Endodermal cell (in vitro differentiated cells): Measurements from ENCODE around the gene LSP1. TPM values are rescaled to one million over a fixed set of nuclear protein-coding genes. Genes with fewer than 3 reads are reported as not detected.

ENCODE experiments used
- DNase-seq: peaks from one replicate; pipeline ENCODE4 v3.0.0-alpha.2; 2017
- H3K27ac ChIP-seq: 2 replicates; pipeline ENCODE4 v1.5.1; 2013; ENCODE audit warnings: mild to moderate bottlenecking, low read depth, low read length, moderate library complexity
- H3K27me3 ChIP-seq: 2 replicates; pipeline ENCODE4 v1.6.1; 2013; ENCODE audit warnings: mild to moderate bottlenecking, low read length, moderate library complexity; ENCODE audit not compliant: insufficient read depth, control insufficient read depth, poor library complexity, severe bottlenecking
- H3K36me3 ChIP-seq: 2 replicates; pipeline ENCODE4 v1.7.0; 2013; ENCODE audit warnings: mild to moderate bottlenecking, low read length, moderate library complexity; ENCODE audit not compliant: control insufficient read depth, insufficient read depth
- H3K4me1 ChIP-seq: one replicate; pipeline ENCODE4 v1.7.0; 2013; ENCODE audit warnings: low read length; ENCODE audit not compliant: control insufficient read depth, insufficient read depth
- H3K4me3 ChIP-seq: 2 replicates; pipeline ENCODE4 v1.5.1; 2013; ENCODE audit warnings: mild to moderate bottlenecking, low read length, moderate library complexity
- H3K9ac ChIP-seq: 2 replicates; pipeline ENCODE4 v1.6.1; 2013; ENCODE audit warnings: mild to moderate bottlenecking, low read length, moderate library complexity; ENCODE audit not compliant: poor library complexity, severe bottlenecking; ENCODE audit errors: extremely low read depth
- H3K9me3 ChIP-seq: 2 replicates; pipeline ENCODE4 v1.6.1; 2013; ENCODE audit warnings: mild to moderate bottlenecking, low read length, moderate library complexity; ENCODE audit not compliant: control insufficient read depth
- H3K27ac Mint-ChIP-seq: 2 replicates; pipeline ENCODE4 v1.8.0; 2020; ENCODE audit warnings: mixed read lengths
- H3K27me3 Mint-ChIP-seq: 2 replicates; pipeline ENCODE4 v1.8.0; 2021; ENCODE audit warnings: mild to moderate bottlenecking, mixed read lengths; ENCODE audit not compliant: insufficient read depth
- H3K36me3 Mint-ChIP-seq: 2 replicates; pipeline ENCODE4 v1.8.0; 2020; ENCODE audit warnings: low read depth, mixed read lengths
- H3K4me1 Mint-ChIP-seq: 2 replicates; pipeline ENCODE4 v1.8.0; 2020; ENCODE audit warnings: mixed read lengths
- H3K4me3 Mint-ChIP-seq: 2 replicates; pipeline ENCODE4 v1.8.0; 2020; ENCODE audit warnings: mild to moderate bottlenecking, moderate library complexity, mixed read lengths
- H3K9me3 Mint-ChIP-seq: 2 replicates; pipeline ENCODE4 v1.8.0; 2020; ENCODE audit warnings: mild to moderate bottlenecking, mixed read lengths
- WGBS, 2 experiments: methylation state at CpG; one replicate each; pipeline versions ENCODE4 v1.1.5 to v1.1.7; 2013; ENCODE audit warnings: missing lambda C conversion rate in 2 of 2, mixed read lengths in 1 of 2; ENCODE audit not compliant: insufficient coverage in 1 of 2, insufficient read length in 1 of 2; 5-methylcytosine and 5-hydroxymethylcytosine counted together
- total RNA-seq, 2 donors: library from RNA; stranded (reverse); fragmentation: NEBNext Ultra II Directional in 1 of 2; extraction: Animal tissue kit (Norgen Biotek cat#: 25700) in 1 of 2; gene quantifications; 2 replicates in 1 of 2; 3 replicates in 1 of 2; pipeline ENCODE4 v1.2.1, GENCODE V29; 2021
- TF ChIP-seq, protein P1 (sequence below): fragments of 200-600 bp; sonication (generic); conservative IDR thresholded peaks from 2 replicates; pipeline ENCODE4 v1.5.0; 2021; ENCODE audit warnings: antibody characterized with exemption, mild to moderate bottlenecking

The LSP1 gene
- total RNA-seq, 2 donors from 2014 or later, result not detected

- H3K9me3 Mint-ChIP-seq, result no peaks in the 10 kb centered on the region
- H3K27me3 ChIP-seq, result no peaks in the 10 kb centered on the region
- no peaks in the 10 kb centered on the region for H3K4me1 Mint-ChIP-seq
- 88 to 100% methylated on average over 3 to 14 of the region's 14 CpGs for WGBS, 2 experiments
- no peaks in the 10 kb centered on the region for H3K9me3 ChIP-seq
- no peak overlapping the region for H3K9ac ChIP-seq
- no peak overlapping the region for H3K27ac Mint-ChIP-seq
- no peak overlapping the region for H3K27ac ChIP-seq
- TF ChIP-seq, protein P1, sequence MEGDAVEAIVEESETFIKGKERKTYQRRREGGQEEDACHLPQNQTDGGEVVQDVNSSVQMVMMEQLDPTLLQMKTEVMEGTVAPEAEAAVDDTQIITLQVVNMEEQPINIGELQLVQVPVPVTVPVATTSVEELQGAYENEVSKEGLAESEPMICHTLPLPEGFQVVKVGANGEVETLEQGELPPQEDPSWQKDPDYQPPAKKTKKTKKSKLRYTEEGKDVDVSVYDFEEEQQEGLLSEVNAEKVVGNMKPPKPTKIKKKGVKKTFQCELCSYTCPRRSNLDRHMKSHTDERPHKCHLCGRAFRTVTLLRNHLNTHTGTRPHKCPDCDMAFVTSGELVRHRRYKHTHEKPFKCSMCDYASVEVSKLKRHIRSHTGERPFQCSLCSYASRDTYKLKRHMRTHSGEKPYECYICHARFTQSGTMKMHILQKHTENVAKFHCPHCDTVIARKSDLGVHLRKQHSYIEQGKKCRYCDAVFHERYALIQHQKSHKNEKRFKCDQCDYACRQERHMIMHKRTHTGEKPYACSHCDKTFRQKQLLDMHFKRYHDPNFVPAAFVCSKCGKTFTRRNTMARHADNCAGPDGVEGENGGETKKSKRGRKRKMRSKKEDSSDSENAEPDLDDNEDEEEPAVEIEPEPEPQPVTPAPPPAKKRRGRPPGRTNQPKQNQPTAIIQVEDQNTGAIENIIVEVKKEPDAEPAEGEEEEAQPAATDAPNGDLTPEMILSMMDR, result no peak
- H3K4me3 ChIP-seq, result no peak overlapping the region
- no peaks in the 10 kb centered on the region for H3K27me3 Mint-ChIP-seq
- no peak overlapping the region for H3K4me3 Mint-ChIP-seq
- H3K36me3 ChIP-seq, result no peaks in the 10 kb centered on the region
- H3K4me1 ChIP-seq, result no peaks in the 10 kb centered on the region
- no peaks in the 10 kb centered on the region for H3K36me3 Mint-ChIP-seq
- DNase-seq, result no peak
These were observed 69.7 kb downstream of the LSP1 start for GRCh38 chr11:1922481-1923081.

DNA sequence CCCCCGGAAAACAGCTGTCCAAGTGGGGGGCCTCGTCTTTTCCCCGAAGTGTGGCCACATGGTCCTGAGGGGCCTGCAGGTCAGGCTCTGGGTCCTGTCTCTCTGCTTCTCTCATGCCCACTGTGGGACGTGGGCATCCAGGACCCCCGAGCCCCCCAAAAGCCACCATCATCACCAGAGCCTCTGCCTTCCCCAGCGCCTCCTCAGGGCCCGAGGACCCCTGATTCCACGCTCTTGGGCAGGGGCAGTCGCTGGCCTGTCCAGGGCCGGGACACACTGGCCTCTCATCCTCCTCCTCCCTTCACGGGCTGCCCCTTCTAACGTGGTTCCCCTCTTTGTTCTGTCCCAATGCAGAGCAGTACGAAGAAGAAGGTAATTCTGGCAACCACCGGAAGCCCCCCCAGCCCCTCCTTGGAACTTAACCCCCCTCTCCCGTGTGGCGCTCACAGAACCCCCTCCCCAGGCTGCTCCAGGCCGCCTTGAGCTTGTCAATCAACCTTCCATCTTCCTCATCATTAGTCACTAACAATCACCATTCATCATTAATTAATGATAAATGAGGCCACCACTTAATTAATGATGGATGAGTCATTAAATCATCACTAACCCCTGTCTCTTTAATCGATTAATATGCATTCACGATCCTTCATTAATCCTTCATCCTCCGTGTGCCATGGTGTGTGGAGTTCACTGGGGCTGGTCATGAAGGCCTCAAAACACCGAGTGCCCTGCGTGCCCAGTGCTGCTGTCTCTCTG lies 70.5 kb downstream of the LSP1 start:
- no peaks in the 10 kb centered on the region for H3K9me3 Mint-ChIP-seq
- DNase-seq, result no peak
- H3K4me1 Mint-ChIP-seq, result no peaks in the 10 kb centered on the region
- Histone ChIP-seq H3K4me3 (no peak overlapping the region), H3K4me1 (no peaks in the 10 kb centered on the region), H3K9ac (no peak overlapping the region), H3K27me3 (no peaks in the 10 kb centered on the region), H3K36me3 (no peaks in the 10 kb centered on the region), H3K27ac (no peak overlapping the region), H3K9me3 (no peaks in the 10 kb centered on the region)
- no peaks in the 10 kb centered on the region for H3K27me3 Mint-ChIP-seq
- WGBS, 2 experiments, result 91 to 97% methylated on average over 11 to 22 of the region's 22 CpGs
- H3K36me3 Mint-ChIP-seq, result no peaks in the 10 kb centered on the region
- TF ChIP-seq, protein P1, result no peak
- H3K27ac Mint-ChIP-seq, result no peak overlapping the region
- no peak overlapping the region for H3K4me3 Mint-ChIP-seq

DNA sequence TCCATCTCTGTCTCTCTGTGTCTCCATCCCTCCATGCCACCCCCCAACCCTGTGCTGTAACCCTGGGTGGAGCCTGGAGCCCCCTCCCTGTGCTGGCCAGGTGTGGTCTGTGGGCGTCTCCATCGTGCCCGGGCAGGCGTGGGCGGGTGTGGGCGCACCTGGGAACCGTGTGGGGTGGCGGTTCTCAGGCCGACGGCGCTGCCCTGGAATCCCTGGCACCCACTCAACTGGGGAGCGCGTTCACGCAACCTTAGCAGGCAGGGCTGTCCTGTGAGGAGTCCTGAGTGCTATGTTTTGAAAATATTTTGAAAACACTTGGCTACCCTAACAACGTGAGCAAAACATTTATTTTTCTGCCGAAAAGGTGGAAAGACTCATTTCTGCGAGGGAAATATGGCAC lies 71.3 kb downstream of the LSP1 start:
- Histone ChIP-seq H3K4me3 (no peak overlapping the region), H3K27ac (no peak overlapping the region), H3K36me3 (no peaks in the 10 kb centered on the region), H3K27me3 (no peaks in the 10 kb centered on the region), H3K9ac (no peak overlapping the region), H3K4me1 (no peaks in the 10 kb centered on the region), H3K9me3 (no peaks in the 10 kb centered on the region)
- TF ChIP-seq, protein P1, result no peak
- 95 to 96% methylated on average over 17 of the region's 17 CpGs for WGBS, 2 experiments
- no peaks in the 10 kb centered on the region for H3K36me3 Mint-ChIP-seq
- H3K4me1 Mint-ChIP-seq, result no peaks in the 10 kb centered on the region
- no peak overlapping the region for H3K4me3 Mint-ChIP-seq
- no peaks in the 10 kb centered on the region for H3K27me3 Mint-ChIP-seq
- H3K9me3 Mint-ChIP-seq, result no peaks in the 10 kb centered on the region
- no peak overlapping the region for H3K27ac Mint-ChIP-seq
- no peak for DNase-seq
